Measurements from ENCODE around the gene RNF44. TPM values are rescaled to one million over a fixed set of nuclear protein-coding genes. Genes with fewer than 3 reads are reported as not detected.

RNF44 gene
- total RNA-seq (2021; ENCODE audit: unreplicated experiment) (113 TPM), Bru-seq, nascent RNA (percentile 83 among the genes with signal in this experiment), BruChase-seq, experiment 1, labeled RNA remaining after a 2-hour chase (percentile 91 among the genes with signal in this experiment), BruChase-seq, experiment 2, labeled RNA remaining after a 6-hour chase (percentile 93 among the genes with signal in this experiment)
- 100 TPM for polyA plus RNA-seq (2012; ENCODE audit: insufficient read length)
- long read RNA-seq, partial matches to known transcripts = 9 of 110 reads
- long read RNA-seq, other reads (novel, unspliced or antisense) = 101 of 110 reads

- peak within 1 kb of the TSS; percentile 97 to 98 for H3K4me3 ChIP-seq (ENCODE audit: low read depth in 2 of 2, low read length in 2 of 2)
- H3K9me3 ChIP-seq (ENCODE audit: control insufficient read depth, insufficient read depth, low read depth, low read length) = no peaks in the 10 kb centered on the region
- H3K27ac ChIP-seq (ENCODE audit: low read length) = peak within 1 kb of the TSS; percentile 99
- intact Hi-C loops (cut with micrococcal nuclease; ENCODE audit: unreplicated experiment) = no loop called here
- DNase-seq (ENCODE audit: low read depth, low spot score) = peak; percentile 92
- peaks cover 61% of the 10 kb centered on the region for H3K4me1 ChIP-seq (ENCODE audit: control insufficient read depth, insufficient read depth, low read length)
- ATAC-seq = peak; percentile 75
- no TSS peak for BruUV-seq (replicated peaks)
- in situ Hi-C loops (cut with HindIII; ENCODE audit: low pct_unique_long_range_greater_than_20kb, low sequenced_read_pairs) = no loop called here
- TF ChIP-seq POLR2AphosphoS5 (IDR thresholded peaks at IDR 0.05; ENCODE audit: low read depth, low read length) = peak; percentile 63; the same call in 1 of the 2 replicates
- TF ChIP-seq SIN3A (IDR thresholded peaks at IDR 0.05; ENCODE audit: borderline replicate concordance, insufficient read depth, low read depth, low read length) = no peak
- TF ChIP-seq, protein P1, sequence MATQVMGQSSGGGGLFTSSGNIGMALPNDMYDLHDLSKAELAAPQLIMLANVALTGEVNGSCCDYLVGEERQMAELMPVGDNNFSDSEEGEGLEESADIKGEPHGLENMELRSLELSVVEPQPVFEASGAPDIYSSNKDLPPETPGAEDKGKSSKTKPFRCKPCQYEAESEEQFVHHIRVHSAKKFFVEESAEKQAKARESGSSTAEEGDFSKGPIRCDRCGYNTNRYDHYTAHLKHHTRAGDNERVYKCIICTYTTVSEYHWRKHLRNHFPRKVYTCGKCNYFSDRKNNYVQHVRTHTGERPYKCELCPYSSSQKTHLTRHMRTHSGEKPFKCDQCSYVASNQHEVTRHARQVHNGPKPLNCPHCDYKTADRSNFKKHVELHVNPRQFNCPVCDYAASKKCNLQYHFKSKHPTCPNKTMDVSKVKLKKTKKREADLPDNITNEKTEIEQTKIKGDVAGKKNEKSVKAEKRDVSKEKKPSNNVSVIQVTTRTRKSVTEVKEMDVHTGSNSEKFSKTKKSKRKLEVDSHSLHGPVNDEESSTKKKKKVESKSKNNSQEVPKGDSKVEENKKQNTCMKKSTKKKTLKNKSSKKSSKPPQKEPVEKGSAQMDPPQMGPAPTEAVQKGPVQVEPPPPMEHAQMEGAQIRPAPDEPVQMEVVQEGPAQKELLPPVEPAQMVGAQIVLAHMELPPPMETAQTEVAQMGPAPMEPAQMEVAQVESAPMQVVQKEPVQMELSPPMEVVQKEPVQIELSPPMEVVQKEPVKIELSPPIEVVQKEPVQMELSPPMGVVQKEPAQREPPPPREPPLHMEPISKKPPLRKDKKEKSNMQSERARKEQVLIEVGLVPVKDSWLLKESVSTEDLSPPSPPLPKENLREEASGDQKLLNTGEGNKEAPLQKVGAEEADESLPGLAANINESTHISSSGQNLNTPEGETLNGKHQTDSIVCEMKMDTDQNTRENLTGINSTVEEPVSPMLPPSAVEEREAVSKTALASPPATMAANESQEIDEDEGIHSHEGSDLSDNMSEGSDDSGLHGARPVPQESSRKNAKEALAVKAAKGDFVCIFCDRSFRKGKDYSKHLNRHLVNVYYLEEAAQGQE (IDR thresholded peaks at IDR 0.05; ENCODE audit: insufficient read depth in 1 of 2, low read depth in 2 of 2, low read length in 1 of 2) = peak in 1 of 2 experiments; percentile 54; a peak in 2 of 4 replicates
- TF ChIP-seq, protein P2, sequence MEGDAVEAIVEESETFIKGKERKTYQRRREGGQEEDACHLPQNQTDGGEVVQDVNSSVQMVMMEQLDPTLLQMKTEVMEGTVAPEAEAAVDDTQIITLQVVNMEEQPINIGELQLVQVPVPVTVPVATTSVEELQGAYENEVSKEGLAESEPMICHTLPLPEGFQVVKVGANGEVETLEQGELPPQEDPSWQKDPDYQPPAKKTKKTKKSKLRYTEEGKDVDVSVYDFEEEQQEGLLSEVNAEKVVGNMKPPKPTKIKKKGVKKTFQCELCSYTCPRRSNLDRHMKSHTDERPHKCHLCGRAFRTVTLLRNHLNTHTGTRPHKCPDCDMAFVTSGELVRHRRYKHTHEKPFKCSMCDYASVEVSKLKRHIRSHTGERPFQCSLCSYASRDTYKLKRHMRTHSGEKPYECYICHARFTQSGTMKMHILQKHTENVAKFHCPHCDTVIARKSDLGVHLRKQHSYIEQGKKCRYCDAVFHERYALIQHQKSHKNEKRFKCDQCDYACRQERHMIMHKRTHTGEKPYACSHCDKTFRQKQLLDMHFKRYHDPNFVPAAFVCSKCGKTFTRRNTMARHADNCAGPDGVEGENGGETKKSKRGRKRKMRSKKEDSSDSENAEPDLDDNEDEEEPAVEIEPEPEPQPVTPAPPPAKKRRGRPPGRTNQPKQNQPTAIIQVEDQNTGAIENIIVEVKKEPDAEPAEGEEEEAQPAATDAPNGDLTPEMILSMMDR (IDR thresholded peaks at IDR 0.05) = no peak
- no peaks in the 10 kb centered on the region for H3K27me3 ChIP-seq (ENCODE audit: control insufficient read depth, insufficient read depth, low read length)
- H3K36me3 ChIP-seq (ENCODE audit: control insufficient read depth, insufficient read depth, low read length) = peaks cover 6% of the 10 kb centered on the region
- POLR2A ChIA-PET = interaction anchor here (0.8 kb wide), 1 partner anchor 10 kb away, joined by 10 read pairs; no protein-coding TSS in a partner anchor
- CTCF ChIA-PET = interaction anchor here (1.0 to 1.6 kb wide), 3 partner anchors 36 to 120 kb away, joined by 3 to 9 read pairs (median 8); no protein-coding TSS in a partner anchor
Measured at GRCh38 chr5:176536902-176537553, at the start of gene RNF44. Gene RNF44 (minus strand): TSS chr5:176537402. CDS start chr5:176532472, 4,930 bp downstream.

DNA sequence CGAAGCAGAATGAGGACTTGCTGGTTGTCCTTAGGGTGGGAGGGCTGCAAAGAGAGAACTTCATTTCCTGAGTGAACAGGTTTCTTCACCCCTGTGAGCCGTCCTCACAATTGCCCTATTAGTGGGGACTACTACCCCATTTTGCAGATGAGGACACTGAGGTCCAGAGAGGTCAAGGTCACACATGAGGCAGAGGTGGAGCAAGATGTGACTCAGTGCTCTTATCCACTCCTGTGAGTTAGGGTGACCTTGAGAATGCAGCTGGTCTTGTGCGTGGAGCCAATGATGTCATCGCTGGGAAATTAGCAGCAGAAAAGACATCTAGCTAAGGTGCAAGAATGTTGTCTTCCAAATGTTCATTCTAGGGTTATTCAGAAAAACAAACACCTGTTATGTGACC, 45.9 kb upstream of the RNF44 start:
- Histone ChIP-seq H3K9me3 (ENCODE audit: control insufficient read depth, insufficient read depth, low read depth, low read length) (no peaks in the 10 kb centered on the region), H3K36me3 (ENCODE audit: control insufficient read depth, insufficient read depth, low read length) (no peaks in the 10 kb centered on the region), H3K4me1 (ENCODE audit: control insufficient read depth, insufficient read depth, low read length) (no peaks in the 10 kb centered on the region), H3K27me3 (ENCODE audit: control insufficient read depth, insufficient read depth, low read length) (no peaks in the 10 kb centered on the region), H3K4me3 (ENCODE audit: low read depth in 2 of 2, low read length in 2 of 2) (no peak overlapping the region), H3K27ac (ENCODE audit: low read length) (no peak overlapping the region)
- BruUV-seq (replicated peaks) = no TSS peak
- in situ Hi-C loops (cut with HindIII; ENCODE audit: low pct_unique_long_range_greater_than_20kb, low sequenced_read_pairs) = no loop called here
- DNase-seq (ENCODE audit: low read depth, low spot score) (no peak), ATAC-seq (no peak)
- intact Hi-C loops (cut with micrococcal nuclease; ENCODE audit: unreplicated experiment) = no loop called here
- TF ChIP-seq, protein P2 (IDR thresholded peaks at IDR 0.05) = no peak
- TF ChIP-seq, protein P1 (IDR thresholded peaks at IDR 0.05; ENCODE audit: insufficient read depth in 1 of 2, low read depth in 2 of 2, low read length in 1 of 2) = no peak
- POLR2A ChIA-PET = no interaction called here
- CTCF ChIA-PET = interaction anchor here (1.5 kb wide), 1 partner anchor 9 kb away, joined by 5 read pairs; no protein-coding TSS in a partner anchor
